Transverse colon (tissue), 3 donors: ENCODE results near the gene KRT6B.

Experiments used
- CTCF ChIP-seq, 5 experiments: fragments of 200-600 bp in 3 of 5; fragments of 450-650 bp in 2 of 5; sonication (generic) in 3 of 5; IDR thresholded peaks; 1 replicate in 2 of 5; 2 replicates in 3 of 5; pipeline ENCODE4 v1.5.1; 2016 to 2017; ENCODE audit warnings: antibody characterized with exemption in 5 of 5, inconsistent platforms in 3 of 5, mild to moderate bottlenecking in 2 of 5, moderate library complexity in 1 of 5
- EP300 ChIP-seq: sonication (generic); formaldehyde crosslinking; IDR thresholded peaks from one replicate; pipeline ENCODE4 v1.6.1; 2017; ENCODE audit warnings: antibody characterized with exemption, low read depth
- POLR2A ChIP-seq: fragments of 450-650 bp; IDR thresholded peaks from one replicate; pipeline ENCODE4 v1.6.1; 2016; ENCODE audit warnings: antibody characterized with exemption, mild to moderate bottlenecking, moderate library complexity

DNA sequence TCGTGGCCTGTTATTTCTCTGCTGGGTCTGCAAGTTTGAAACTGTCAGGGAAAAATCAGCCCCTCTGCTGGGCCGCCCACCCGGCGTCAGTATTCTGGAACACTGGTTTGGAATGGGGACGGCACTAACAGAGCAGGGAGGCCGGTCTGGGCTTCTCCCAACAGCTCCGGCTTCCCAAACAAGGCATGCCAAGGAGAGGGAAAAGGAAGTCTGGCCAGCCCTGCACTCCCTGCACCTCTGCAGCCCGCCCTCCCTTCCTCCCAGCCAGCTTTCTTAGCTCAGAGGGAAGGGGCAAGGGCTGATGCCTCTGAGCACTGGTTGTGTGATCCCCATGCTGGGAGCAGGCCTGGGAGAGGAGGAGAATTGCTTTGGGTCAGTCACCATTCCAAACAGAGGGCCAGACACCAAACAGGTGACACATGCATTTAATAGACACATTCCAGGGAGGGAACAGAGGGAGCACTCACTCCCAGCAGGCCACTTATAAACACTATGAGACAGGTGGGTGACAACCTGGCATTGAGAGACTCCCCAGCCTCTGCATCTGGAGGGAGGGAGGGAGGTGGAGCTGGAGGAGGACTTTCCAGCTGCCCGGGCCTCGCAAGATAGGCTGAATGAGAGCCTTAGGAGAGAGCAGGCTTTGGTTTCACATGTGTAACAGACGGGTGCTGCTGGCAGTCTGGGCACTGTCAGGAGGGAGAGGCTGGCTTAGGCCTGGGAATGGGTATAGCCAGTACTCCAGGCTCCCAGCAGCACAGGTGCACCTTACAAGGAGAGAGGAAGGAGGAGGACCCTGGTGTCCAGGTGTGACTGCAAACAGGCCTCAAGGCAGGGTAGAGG is 28.1 kb downstream of the KRT6B start:
- no peak for TF ChIP-seq CTCF (IDR thresholded peaks at IDR 0.05)
- TF ChIP-seq POLR2A: no peak
- no peak for TF ChIP-seq EP300
